H1 (cell line): Measurements from ENCODE around the gene SERPINB11. TPM values are rescaled to one million over a fixed set of nuclear protein-coding genes. Genes with fewer than 3 reads are reported as not detected.

Experiments
- CTCF ChIA-PET: fragments of 300-600 bp; sonication (Branson Sonifier 250); formaldehyde crosslinking; loops from one replicate; lab custom pipeline; 2021; ENCODE audit not compliant: partially characterized antibody; lab: Charles Lee
- POLR2A ChIA-PET: fragments of 300-600 bp; sonication (Branson Sonifier 250); formaldehyde crosslinking; loops from one replicate; lab custom pipeline; 2021; ENCODE audit warnings: inconsistent platforms; ENCODE audit not compliant: partially characterized antibody; lab: Charles Lee
- DNase-seq, 2 experiments: peaks; one replicate each; pipeline versions ENCODE4 v3.0.0 to v3.0.0-alpha.2; 2010 to 2022; ENCODE audit warnings: low spot score in 2 of 2, low read depth in 1 of 2, mixed read lengths in 1 of 2
- FAIRE-seq: peaks from 2 replicates; lab custom pipeline; 2011; peaks lifted over from hg19 to GRCh38; lab: Jason Lieb, UNC
- H2AFZ ChIP-seq: 2 replicates; pipeline ENCODE4 v1.8.1; 2012; ENCODE audit warnings: low read length, inconsistent platforms
- H2AK5ac ChIP-seq: 2 replicates; pipeline ENCODE4 v1.6.1; 2013; ENCODE audit warnings: low read depth, low read length
- H2BK120ac ChIP-seq: replicated peaks from 2 replicates; pipeline ENCODE3; 2013; ENCODE audit warnings: low read depth, low read length, inconsistent platforms
- H2BK12ac ChIP-seq: 2 replicates; pipeline ENCODE4 v1.6.1; 2013; ENCODE audit warnings: low read depth, low read length
- H2BK15ac ChIP-seq: 2 replicates; pipeline ENCODE4 v1.6.1; 2013; ENCODE audit warnings: low read length
- H2BK20ac ChIP-seq: 2 replicates; pipeline ENCODE4 v1.6.1; 2013; ENCODE audit warnings: low read length
- H2BK5ac ChIP-seq: 2 replicates; pipeline ENCODE4 v1.6.1; 2013; ENCODE audit warnings: low read depth, low read length
- H3K14ac ChIP-seq: 2 replicates; pipeline ENCODE4 v1.6.1; 2013; ENCODE audit warnings: inconsistent platforms; ENCODE audit not compliant: insufficient read length
- H3K18ac ChIP-seq: 2 replicates; pipeline ENCODE4 v1.6.1; 2013; ENCODE audit warnings: low read length; ENCODE audit errors: extremely low read depth
- H3K23ac ChIP-seq: 2 replicates; pipeline ENCODE4 v1.6.1; 2013; ENCODE audit warnings: inconsistent platforms; ENCODE audit not compliant: insufficient read length
- H3K23me2 ChIP-seq: 2 replicates; pipeline ENCODE4 v1.6.1; 2013; ENCODE audit warnings: low read depth, low read length
- H3K27ac ChIP-seq: 2 replicates; pipeline ENCODE4 v1.6.1; 2011; ENCODE audit warnings: low read depth, low read length, inconsistent platforms
- H3K27me3 ChIP-seq, 4 experiments: replicated peaks in 1 of 4; 1 replicate in 1 of 4; 2 replicates in 3 of 4; pipeline versions ENCODE4 v1.6.1 to v1.8.1; 2011 to 2013; ENCODE audit warnings: low read length in 3 of 4, mild to moderate bottlenecking in 3 of 4, inconsistent platforms in 2 of 4, mixed read lengths in 2 of 4, moderate library complexity in 1 of 4; ENCODE audit not compliant: control insufficient read depth in 3 of 4, insufficient read depth in 3 of 4; ENCODE audit errors: extremely low read depth in 1 of 4
- H3K36me3 ChIP-seq, 4 experiments: 2 replicates each; pipeline versions ENCODE4 v1.6.1 to v1.8.1; 2011 to 2013; ENCODE audit warnings: mild to moderate bottlenecking in 4 of 4, low read length in 3 of 4, moderate library complexity in 2 of 4, control low read depth in 1 of 4, inconsistent platforms in 1 of 4; ENCODE audit not compliant: insufficient read depth in 4 of 4, control insufficient read depth in 2 of 4
- H3K4ac ChIP-seq: replicated peaks from 2 replicates; pipeline ENCODE3; 2013; ENCODE audit warnings: low read length, low read depth, mixed read lengths, inconsistent platforms; ENCODE audit not compliant: insufficient read length
- H3K4me1 ChIP-seq, 4 experiments: replicated peaks in 1 of 4; 1 replicate in 1 of 4; 2 replicates in 3 of 4; pipeline versions ENCODE4 v1.6.1 to v1.8.1; 2011 to 2013; ENCODE audit warnings: low read length in 3 of 4, inconsistent platforms in 2 of 4, mixed read lengths in 1 of 4; ENCODE audit not compliant: insufficient read depth in 4 of 4, control insufficient read depth in 3 of 4
- H3K4me2 ChIP-seq, 2 experiments: 2 replicates each; pipeline versions ENCODE4 v1.6.1 to v1.8.1; 2011 to 2013; ENCODE audit warnings: low read depth in 2 of 2, low read length in 2 of 2, control low read depth in 1 of 2, inconsistent platforms in 1 of 2, mild to moderate bottlenecking in 1 of 2; ENCODE audit not compliant: insufficient read depth in 1 of 2
- H3K4me3 ChIP-seq, 4 experiments: fragments of 200-600, 300-600 bp in 1 of 4; sonication (generic), shearing (Covaris generic), sonication (Bioruptor Twin) in 1 of 4; 2 replicates each; pipeline versions ENCODE4 v1.5.1 to v1.8.1; 2011 to 2016; ENCODE audit warnings: low read length in 4 of 4, low read depth in 3 of 4, control low read depth in 2 of 4, inconsistent platforms in 2 of 4, mild to moderate bottlenecking in 2 of 4, mixed read lengths in 1 of 4, moderate library complexity in 1 of 4; ENCODE audit not compliant: insufficient read depth in 2 of 4; ENCODE audit errors: extremely low read depth in 1 of 4
- H3K56ac ChIP-seq: replicated peaks from 2 replicates; pipeline ENCODE3; 2013; ENCODE audit warnings: low read depth, mild to moderate bottlenecking, mixed read lengths, low read length, inconsistent platforms; ENCODE audit not compliant: insufficient read length
- H3K79me1 ChIP-seq: 2 replicates; pipeline ENCODE4 v1.6.1; 2013; ENCODE audit warnings: low read depth, low read length, control low read depth
- H3K79me2 ChIP-seq, 2 experiments: 2 replicates each; pipeline versions ENCODE4 v1.6.1 to v1.8.1; 2012 to 2013; ENCODE audit warnings: low read length in 2 of 2, mild to moderate bottlenecking in 2 of 2, inconsistent platforms in 1 of 2; ENCODE audit not compliant: insufficient read depth in 2 of 2, control insufficient read depth in 1 of 2
- H3K9ac ChIP-seq, 4 experiments: replicated peaks in 1 of 4; 1 replicate in 1 of 4; 2 replicates in 3 of 4; pipeline versions ENCODE4 v1.6.1 to v1.8.1; 2011 to 2013; ENCODE audit warnings: low read depth in 3 of 4, low read length in 3 of 4, control low read depth in 2 of 4, mild to moderate bottlenecking in 2 of 4, moderate library complexity in 2 of 4, inconsistent platforms in 1 of 4; ENCODE audit errors: extremely low read depth in 1 of 4
- H3K9me3 ChIP-seq, 2 experiments: 2 replicates each; pipeline versions ENCODE4 v1.6.1 to v1.8.1; 2012 to 2013; ENCODE audit warnings: mild to moderate bottlenecking in 2 of 2, moderate library complexity in 2 of 2, control low read depth in 1 of 2, inconsistent platforms in 1 of 2, low read depth in 1 of 2, low read length in 1 of 2, mixed read lengths in 1 of 2; ENCODE audit not compliant: insufficient read depth in 2 of 2
- H4K20me1 ChIP-seq, 2 experiments: replicated peaks in 1 of 2; 2 replicates each; pipeline versions ENCODE3 to v1.8.1; 2011 to 2013; ENCODE audit warnings: inconsistent platforms in 2 of 2, low read length in 2 of 2, mild to moderate bottlenecking in 1 of 2; ENCODE audit not compliant: insufficient read depth in 2 of 2, control insufficient read depth in 1 of 2
- H4K5ac ChIP-seq: 2 replicates; pipeline ENCODE4 v1.6.1; 2013; ENCODE audit warnings: low read length, low read depth, mixed read lengths, inconsistent platforms; ENCODE audit not compliant: insufficient read length
- H4K8ac ChIP-seq: 2 replicates; pipeline ENCODE4 v1.8.0; 2013; ENCODE audit warnings: mild to moderate bottlenecking, moderate library complexity, low read length, inconsistent platforms; ENCODE audit not compliant: insufficient read depth; ENCODE audit errors: extremely low read depth
- H4K91ac ChIP-seq: replicated peaks from 2 replicates; pipeline ENCODE3; 2013; ENCODE audit warnings: low read length, mixed read lengths, inconsistent platforms; ENCODE audit not compliant: insufficient read length
- ATF3 ChIP-seq: IDR thresholded peaks from 2 replicates; pipeline ENCODE4 v1.6.1; 2011; ENCODE audit warnings: low read depth, mild to moderate bottlenecking, low read length; ENCODE audit not compliant: insufficient read depth
- BACH1 ChIP-seq: IDR thresholded peaks from 2 replicates; pipeline ENCODE4 v1.6.1; 2012; ENCODE audit warnings: low read length, improper control_type of control experiment
- CTBP2 ChIP-seq: IDR thresholded peaks from 2 replicates; pipeline ENCODE4 v1.7.0; 2011; ENCODE audit warnings: borderline replicate concordance, mild to moderate bottlenecking, moderate library complexity, mixed read lengths, low read length; ENCODE audit not compliant: insufficient read depth, insufficient read length
- E2F6 ChIP-seq: IDR thresholded peaks from 2 replicates; pipeline ENCODE4 v1.6.1; 2012; ENCODE audit warnings: inconsistent platforms
- EP300 ChIP-seq, 2 experiments: IDR thresholded peaks; 1 replicate in 1 of 2; 2 replicates in 1 of 2; pipeline ENCODE4 v1.6.1; 2011 to 2012; ENCODE audit warnings: low read depth in 2 of 2, low read length in 2 of 2, mild to moderate bottlenecking in 2 of 2, borderline replicate concordance in 1 of 2, inconsistent platforms in 1 of 2, moderate library complexity in 1 of 2
- MAFK ChIP-seq: IDR thresholded peaks from 2 replicates; pipeline ENCODE4 v1.6.1; 2012; ENCODE audit warnings: low read depth, mild to moderate bottlenecking, improper control_type of control experiment, low read length
- POU5F1 ChIP-seq: IDR thresholded peaks from 2 replicates; pipeline ENCODE4 v1.6.1; 2011; ENCODE audit warnings: low read depth, mild to moderate bottlenecking, low read length, moderate library complexity
- RBBP5 ChIP-seq: IDR thresholded peaks from 2 replicates; pipeline ENCODE4 v1.7.1; 2012; ENCODE audit warnings: low read depth, mild to moderate bottlenecking, inconsistent platforms, low read length, moderate library complexity, borderline replicate concordance
- RXRA ChIP-seq: IDR thresholded peaks from 2 replicates; pipeline ENCODE4 v1.6.1; 2011; ENCODE audit warnings: low read depth, mild to moderate bottlenecking, low read length, moderate library complexity; ENCODE audit not compliant: insufficient read depth
- SAP30 ChIP-seq: fragments of 300-600 bp; sonication (generic); IDR thresholded peaks from 2 replicates; pipeline ENCODE4 v1.7.1; 2012; ENCODE audit warnings: low read length, moderate library complexity, mild to moderate bottlenecking, inconsistent platforms; ENCODE audit not compliant: insufficient read depth, insufficient replicate concordance
- WGBS, 2 experiments: shearing (Covaris generic) in 1 of 2; methylation state at CpG; one replicate each; pipeline versions ENCODE4 v1.1.6 to v1.1.7; 2013 to 2015; ENCODE audit warnings: low lambda C conversion rate in 2 of 2, mixed read lengths in 2 of 2, inconsistent platforms in 1 of 2, low coverage in 1 of 2, missing lambda C conversion rate in 1 of 2; ENCODE audit not compliant: insufficient replicate concordance in 2 of 2, insufficient coverage in 1 of 2, insufficient read length in 1 of 2; ENCODE audit errors: extremely low coverage in 1 of 2, missing lambda C conversion rate in 1 of 2; 5-methylcytosine and 5-hydroxymethylcytosine counted together
- polyA plus RNA-seq, 7 experiments: library from polyadenylated mRNA; depleted of rRNA in 3 of 7; stranded (reverse) in 5 of 7; unstranded in 2 of 7; fragments of >200 nt in 5 of 7; fragments of 200-250 nt in 2 of 7; gene quantifications; 1 replicate in 5 of 7; 2 replicates in 1 of 7; 4 replicates in 1 of 7; pipeline versions ENCODE4 v1.2.1 to v1.2.3, GENCODE V29; 2011 to 2013; ENCODE audit warnings: missing spikeins in 2 of 7, mixed read lengths in 2 of 7
- total RNA-seq: library from RNA; stranded (reverse); fragmentation: NEBNext Ultra II Directional; extraction: Animal tissue kit (Norgen Biotek cat#: 25700); gene quantifications from 2 replicates; pipeline ENCODE4 v1.2.1, GENCODE V29; 2021

The SERPINB11 gene
- total and polyA plus RNA-seq, 2 of the 8 experiments (the other 6 are each of a cell fraction or from before 2014, with no cell fraction given), result not detected

DNA sequence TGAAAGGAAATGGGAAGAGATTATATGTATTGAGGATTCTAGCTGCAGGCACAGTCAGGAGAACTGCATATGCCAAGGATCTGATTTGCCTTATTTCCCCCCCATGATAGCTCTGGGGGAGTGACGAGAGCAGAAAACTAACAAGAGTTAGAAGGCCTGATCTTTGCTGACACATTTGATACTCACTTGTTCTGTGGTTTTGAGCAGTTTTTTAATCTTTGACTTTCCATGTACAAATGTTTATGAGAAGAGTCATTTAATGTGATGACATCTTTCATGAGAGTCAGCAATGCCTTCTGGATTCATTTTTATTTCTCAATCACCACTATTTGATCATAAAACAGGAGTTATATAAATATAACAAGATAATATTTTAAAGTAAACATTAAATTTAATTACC, 59.8 kb downstream of the SERPINB11 start:
- peaks cover 7 to 16% of the 10 kb centered on the region in 2 experiments for H3K9me3 ChIP-seq
- H2BK20ac ChIP-seq, result no peak overlapping the region
- no peaks in the 10 kb centered on the region for H3K36me3 ChIP-seq
- H4K5ac ChIP-seq, result no peak overlapping the region
- WGBS, 2 experiments, result 84% methylated on average over 1 of the region's 1 CpG; no CpG with 5 or more reads in 1 of the 2 experiments
- no peaks in the 10 kb centered on the region for H3K79me2 ChIP-seq
- H3K56ac ChIP-seq, result no peak overlapping the region
- no peak overlapping the region for H4K91ac ChIP-seq
- no peak overlapping the region for H2BK5ac ChIP-seq
- H3K27ac ChIP-seq, result no peak overlapping the region
- CTCF ChIA-PET, result interaction anchor here (1.6 kb wide), 1 partner anchor 21 kb away, joined by 3 read pairs; no protein-coding TSS in a partner anchor
- H3K9ac ChIP-seq, result no peak overlapping the region
- no peaks in the 10 kb centered on the region for H4K20me1 ChIP-seq
- H3K79me1 ChIP-seq, result no peaks in the 10 kb centered on the region
- H3K23me2 ChIP-seq, result no peaks in the 10 kb centered on the region
- POLR2A ChIA-PET, result no interaction called here
- no peak overlapping the region for H2BK120ac ChIP-seq
- H3K27me3 ChIP-seq, result no peaks in the 10 kb centered on the region
- no peak overlapping the region for H3K4me3 ChIP-seq
- H3K4me1 ChIP-seq, result no peaks in the 10 kb centered on the region
- no peak overlapping the region for H3K4me2 ChIP-seq
- H3K4ac ChIP-seq, result no peak overlapping the region
- DNase-seq (no peak), FAIRE-seq (no peak)
- no peak overlapping the region for H4K8ac ChIP-seq
- no peak overlapping the region for H3K23ac ChIP-seq
- no peak overlapping the region for H2AFZ ChIP-seq
- H3K14ac ChIP-seq, result no peak overlapping the region
- no peak overlapping the region for H2BK15ac ChIP-seq
- no peak overlapping the region for H2BK12ac ChIP-seq
- H3K18ac ChIP-seq, result no peak overlapping the region
- no peak overlapping the region for H2AK5ac ChIP-seq
- TF ChIP-seq MAFK, result no peak
- no peak for TF ChIP-seq RXRA
- TF ChIP-seq E2F6, result no peak
- no peak for TF ChIP-seq SAP30
- no peak for TF ChIP-seq CTBP2
- TF ChIP-seq RBBP5, result no peak
- no peak for TF ChIP-seq BACH1
- no peak for TF ChIP-seq POU5F1
- TF ChIP-seq ATF3, result no peak
- TF ChIP-seq EP300 (IDR thresholded peaks at IDR 0.05; ENCODE audit: borderline replicate concordance in 1 of 2, low read depth in 2 of 2, low read length in 2 of 2), result no peak
